CD4-positive, CD25-positive, alpha-beta regulatory T cell (primary cell): ENCODE measurements around the gene STAB2. TPM values are rescaled to one million over a fixed set of nuclear protein-coding genes. Genes with fewer than 3 reads are reported as not detected.
"Not testable (repeated sequence)": the region's sequence is repeated elsewhere in the genome, so short reads cannot be mapped to it uniquely, and the experiment has no call there.

Source experiments
- ATAC-seq, 2 donors: fragments of 150-1000 bp; cut with Tn5 transposase; one replicate each; pipeline ENCODE4 v1.10.0; 2021; ENCODE audit warnings: low read depth in 2 of 2, moderate number of reproducible peaks in 2 of 2, moderate library complexity in 1 of 2
- DNase-seq, 3 donors: peaks; one replicate each; pipeline versions ENCODE4 v3.0.0 to v3.0.0-alpha.2; 2012 to 2022; ENCODE audit warnings: mixed read lengths in 1 of 3
- H3K27ac ChIP-seq: one replicate; pipeline ENCODE4 v1.7.0; 2013; ENCODE audit warnings: mild to moderate bottlenecking, low read length; ENCODE audit not compliant: insufficient read depth, poor library complexity, severe bottlenecking
- H3K27me3 ChIP-seq: one replicate; pipeline ENCODE4 v1.7.0; 2013; ENCODE audit warnings: low read length; ENCODE audit not compliant: control insufficient read depth, insufficient read depth
- H3K36me3 ChIP-seq: one replicate; pipeline ENCODE4 v1.7.0; 2013; ENCODE audit warnings: mild to moderate bottlenecking, low read length, moderate library complexity; ENCODE audit not compliant: control insufficient read depth, insufficient read depth
- H3K4me1 ChIP-seq: 2 replicates; pipeline ENCODE4 v1.7.0; 2013; ENCODE audit warnings: mild to moderate bottlenecking, low read length; ENCODE audit not compliant: insufficient read depth, control insufficient read depth, poor library complexity, severe bottlenecking
- H3K4me3 ChIP-seq: one replicate; pipeline ENCODE4 v1.7.0; 2013; ENCODE audit warnings: low read depth, mild to moderate bottlenecking, low read length, moderate library complexity
- H3K9me3 ChIP-seq, 2 experiments: 1 replicate in 1 of 2; 2 replicates in 1 of 2; pipeline ENCODE4 v1.7.0; 2013; ENCODE audit warnings: low read length in 2 of 2, mild to moderate bottlenecking in 1 of 2, moderate library complexity in 1 of 2; ENCODE audit not compliant: control insufficient read depth in 2 of 2
- H3K27ac Mint-ChIP-seq, 3 donors: one replicate each; pipeline ENCODE4 v1.8.0; 2020 to 2022; ENCODE audit warnings: mild to moderate bottlenecking in 3 of 3, mixed read lengths in 3 of 3, moderate library complexity in 2 of 3
- H3K27me3 Mint-ChIP-seq: one replicate; pipeline ENCODE4 v1.8.0; 2022; ENCODE audit warnings: mild to moderate bottlenecking, mixed read lengths
- H3K36me3 Mint-ChIP-seq: one replicate; pipeline ENCODE4 v1.8.0; 2020; ENCODE audit warnings: mixed read lengths
- H3K4me1 Mint-ChIP-seq, 4 donors: one replicate each; pipeline ENCODE4 v1.8.0; 2020 to 2022; ENCODE audit warnings: mixed read lengths in 4 of 4, mild to moderate bottlenecking in 1 of 4
- H3K4me3 Mint-ChIP-seq, 4 donors: one replicate each; pipeline ENCODE4 v1.8.0; 2020 to 2022; ENCODE audit warnings: mild to moderate bottlenecking in 4 of 4, mixed read lengths in 4 of 4, moderate library complexity in 3 of 4
- H3K9me3 Mint-ChIP-seq, 7 donors: one replicate each; pipeline ENCODE4 v1.8.0; 2020 to 2022; ENCODE audit warnings: mixed read lengths in 7 of 7, mild to moderate bottlenecking in 3 of 7, moderate library complexity in 2 of 7
- polyA plus RNA-seq, 4 donors: library from polyadenylated mRNA; unstranded; fragments of 300-500 nt; fragmentation: Illumina TruSeq; gene quantifications; one replicate each; pipeline ENCODE4 v1.2.3, GENCODE V29; 2021
- total RNA-seq: library from RNA; stranded (reverse); gene quantifications from one replicate; pipeline ENCODE4 v1.2.3, GENCODE V29; 2022

STAB2 gene
- total and polyA plus RNA-seq, 5 donors from 2014 or later: not detected

DNA sequence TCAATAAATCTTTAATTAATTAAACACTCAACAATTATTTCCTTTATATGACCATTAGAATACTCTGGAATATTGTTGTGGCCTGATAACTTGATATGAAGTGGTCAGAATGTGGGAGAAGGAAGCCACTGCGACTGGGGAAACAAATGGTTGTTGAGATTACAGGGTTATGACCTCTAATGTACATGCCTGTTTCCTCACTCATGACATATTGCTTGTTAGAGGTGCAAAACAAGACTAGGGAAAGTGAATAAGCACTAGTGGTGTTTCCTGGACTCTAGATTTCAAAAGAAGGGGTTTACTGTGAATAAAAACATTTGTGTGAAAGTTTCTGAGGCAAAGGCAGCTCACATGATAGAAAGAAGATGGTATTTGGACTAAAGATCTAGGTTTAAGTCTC, 53.3 kb downstream of the STAB2 start:
- no peaks in the 10 kb centered on the region for H3K4me1 Mint-ChIP-seq
- H3K36me3 Mint-ChIP-seq: no peaks in the 10 kb centered on the region
- Histone ChIP-seq H3K27me3 (no peaks in the 10 kb centered on the region), H3K36me3 (no peaks in the 10 kb centered on the region), H3K9me3 (no peaks in the 10 kb centered on the region), H3K27ac (no peak overlapping the region), H3K4me1 (no peaks in the 10 kb centered on the region), H3K4me3 (no peak overlapping the region)
- no peak for DNase-seq
- ATAC-seq: no peak
- H3K27me3 Mint-ChIP-seq: no peaks in the 10 kb centered on the region
- peaks cover 0 to 7% (median 0%) of the 10 kb centered on the region in 7 donors for H3K9me3 Mint-ChIP-seq
- H3K4me3 Mint-ChIP-seq: no peak overlapping the region
- H3K27ac Mint-ChIP-seq: no peak overlapping the region

DNA sequence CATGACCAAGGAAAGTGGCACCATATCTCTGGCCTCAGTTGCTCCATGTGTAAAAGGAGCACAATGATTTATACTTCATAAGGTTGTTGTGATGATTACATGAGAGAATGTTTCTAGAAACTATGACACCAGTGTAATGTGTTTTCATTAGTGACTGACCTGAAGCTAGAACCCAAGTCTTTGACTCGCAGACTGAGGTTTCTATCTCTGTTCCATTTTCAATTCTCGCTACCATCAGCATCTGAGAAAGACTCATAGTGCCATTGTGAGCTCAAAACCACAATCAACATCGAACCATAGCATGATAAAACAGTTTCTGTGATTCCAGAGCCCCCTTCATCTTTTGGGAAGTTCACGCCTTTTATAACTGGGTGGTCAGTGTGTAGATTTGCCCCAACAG, 53.8 kb downstream of the STAB2 start:
- no peak overlapping the region for H3K27ac Mint-ChIP-seq
- no peaks in the 10 kb centered on the region for H3K4me1 Mint-ChIP-seq
- DNase-seq: no peak
- H3K4me1 ChIP-seq: no peaks in the 10 kb centered on the region
- no peaks in the 10 kb centered on the region for H3K27me3 Mint-ChIP-seq
- H3K4me3 ChIP-seq: no peak overlapping the region
- no peaks in the 10 kb centered on the region for H3K9me3 ChIP-seq
- H3K27ac ChIP-seq: no peak overlapping the region
- H3K27me3 ChIP-seq: no peaks in the 10 kb centered on the region
- no peaks in the 10 kb centered on the region for H3K36me3 Mint-ChIP-seq
- peaks cover 0 to 5% (median 0%) of the 10 kb centered on the region in 7 donors for H3K9me3 Mint-ChIP-seq
- ATAC-seq: no peak
- no peak overlapping the region for H3K4me3 Mint-ChIP-seq
- H3K36me3 ChIP-seq: no peaks in the 10 kb centered on the region

DNA sequence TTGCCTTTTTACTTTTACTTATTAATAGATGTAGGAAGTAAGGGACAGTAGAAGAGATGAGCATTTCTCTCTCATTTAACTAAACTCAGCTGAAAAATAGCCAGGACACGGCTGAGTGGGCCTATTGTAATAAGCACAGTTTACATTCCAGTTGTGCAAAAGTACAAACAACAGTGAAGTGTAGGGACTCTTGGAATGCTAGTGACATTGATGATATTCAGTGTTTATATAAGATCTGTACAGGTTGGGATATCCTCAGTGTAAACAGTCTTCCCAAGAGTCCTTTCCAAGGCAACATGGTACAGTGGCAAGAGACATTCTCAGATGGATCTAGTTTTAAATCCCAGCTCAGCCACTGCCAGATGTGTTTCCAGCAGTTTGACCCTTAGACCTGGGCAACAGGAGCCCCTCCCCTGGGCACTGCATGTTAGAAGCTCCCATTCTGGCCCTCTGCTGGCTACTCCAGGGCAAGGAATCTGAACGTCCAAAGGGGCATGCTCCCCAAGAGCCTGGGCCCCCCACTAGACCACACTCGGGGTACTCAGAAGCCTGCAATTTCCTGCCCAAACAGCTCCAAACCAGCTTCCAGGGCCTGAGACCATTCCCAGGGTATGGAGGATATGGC, 55.3 kb downstream of the STAB2 start:
- H3K4me3 Mint-ChIP-seq: no peak overlapping the region
- no peaks in the 10 kb centered on the region for H3K4me1 ChIP-seq
- no peaks in the 10 kb centered on the region for H3K9me3 ChIP-seq
- no peak overlapping the region for H3K27ac Mint-ChIP-seq
- ATAC-seq (no peak), DNase-seq (no peak)
- H3K4me3 ChIP-seq: no peak overlapping the region
- H3K36me3 ChIP-seq: no peaks in the 10 kb centered on the region
- H3K27me3 ChIP-seq: no peaks in the 10 kb centered on the region
- H3K27me3 Mint-ChIP-seq: peaks cover 5% of the 10 kb centered on the region
- H3K4me1 Mint-ChIP-seq: no peaks in the 10 kb centered on the region
- no peak overlapping the region for H3K27ac ChIP-seq
- H3K9me3 Mint-ChIP-seq: peaks cover 0 to 5% (median 0%) of the 10 kb centered on the region in 7 donors
- no peaks in the 10 kb centered on the region for H3K36me3 Mint-ChIP-seq

DNA sequence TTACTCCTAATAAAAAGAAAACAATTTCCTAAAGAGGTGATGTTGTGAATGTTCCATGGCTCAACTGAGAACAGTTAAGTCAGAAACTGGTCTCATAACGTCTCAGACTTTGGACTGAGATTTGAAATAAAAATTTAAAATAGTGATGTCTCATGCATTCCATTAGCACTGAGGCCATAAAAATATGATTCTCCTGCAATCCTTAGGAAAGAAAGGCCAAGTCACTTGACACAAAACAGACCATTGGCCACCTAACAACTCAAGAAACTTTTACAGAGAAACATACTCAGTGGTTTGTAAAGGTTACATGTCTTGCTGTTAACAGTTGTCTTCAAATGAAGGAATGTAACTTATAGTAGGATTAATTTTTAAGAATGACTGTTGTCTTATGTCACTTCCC, 58.1 kb downstream of the STAB2 start:
- Histone ChIP-seq H3K36me3 (no peaks in the 10 kb centered on the region), H3K27ac (no peak overlapping the region), H3K4me1 (no peaks in the 10 kb centered on the region), H3K9me3 (no peaks in the 10 kb centered on the region), H3K4me3 (no peak overlapping the region), H3K27me3 (no peaks in the 10 kb centered on the region)
- H3K4me3 Mint-ChIP-seq: no peak overlapping the region
- H3K36me3 Mint-ChIP-seq: no peaks in the 10 kb centered on the region
- peaks cover 0 to 4% (median 0%) of the 10 kb centered on the region in 7 donors for H3K9me3 Mint-ChIP-seq
- H3K27ac Mint-ChIP-seq: no peak overlapping the region
- DNase-seq: no peak
- H3K4me1 Mint-ChIP-seq: no peaks in the 10 kb centered on the region
- H3K27me3 Mint-ChIP-seq: peaks cover 5% of the 10 kb centered on the region
- no peak for ATAC-seq

DNA sequence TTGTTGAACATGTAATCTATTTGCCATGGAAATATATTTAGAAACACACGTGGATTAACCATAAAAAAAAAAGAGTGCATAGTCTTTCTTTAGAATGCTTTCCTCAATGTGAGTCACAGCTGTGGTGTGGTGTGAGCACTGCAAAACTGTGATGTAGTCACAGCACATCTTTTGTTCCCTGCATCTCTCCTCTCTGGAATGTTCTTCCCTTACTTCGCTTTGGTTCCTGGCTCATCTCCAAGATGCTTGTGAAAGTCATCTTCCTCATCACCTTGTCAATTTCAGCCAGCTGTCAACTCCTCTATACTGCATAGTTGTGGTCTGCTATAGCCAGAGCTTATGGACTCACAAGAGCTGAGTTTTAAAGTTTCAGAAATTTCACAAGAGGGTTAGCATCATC, 60.2 kb downstream of the STAB2 start:
- Histone ChIP-seq H3K27ac (no peak overlapping the region), H3K9me3 (no peaks in the 10 kb centered on the region), H3K27me3 (peaks cover 1% of the 10 kb centered on the region), H3K4me3 (no peak overlapping the region), H3K36me3 (no peaks in the 10 kb centered on the region), H3K4me1 (no peaks in the 10 kb centered on the region)
- Mint-ChIP-seq H3K27ac (no peak overlapping the region), H3K4me3 (no peak overlapping the region), H3K36me3 (no peaks in the 10 kb centered on the region), H3K9me3 (peaks cover 0 to 4% (median 0%) of the 10 kb centered on the region in 7 donors), H3K4me1 (no peaks in the 10 kb centered on the region), H3K27me3 (peaks cover 5% of the 10 kb centered on the region)
- ATAC-seq: no peak
- no peak for DNase-seq

DNA sequence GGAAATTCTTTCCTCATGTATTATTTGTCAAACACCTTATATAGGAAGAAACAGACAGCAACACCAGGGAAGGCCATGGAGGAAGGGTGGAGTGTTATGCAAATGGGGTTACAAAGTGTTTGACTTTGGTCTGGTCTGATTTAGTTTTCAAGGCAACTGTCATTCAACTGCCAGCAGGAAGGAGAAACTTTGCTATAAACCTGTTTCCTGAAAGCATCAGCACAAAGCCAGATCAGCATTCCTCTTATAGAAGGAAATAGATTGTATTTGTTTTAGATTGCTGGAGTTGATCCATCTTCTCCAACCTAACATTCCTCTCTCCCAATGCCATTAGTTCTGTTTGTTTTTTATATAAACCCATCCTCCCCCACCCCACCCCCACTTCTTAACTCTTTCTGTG, 65.7 kb downstream of the STAB2 start:
- Mint-ChIP-seq H3K27ac (no peak overlapping the region), H3K4me1 (no peaks in the 10 kb centered on the region), H3K4me3 (no peak overlapping the region), H3K36me3 (no peaks in the 10 kb centered on the region), H3K27me3 (peaks cover 9% of the 10 kb centered on the region), H3K9me3 (peaks cover 0 to 3% (median 1%) of the 10 kb centered on the region in 7 donors)
- Histone ChIP-seq H3K36me3 (no peaks in the 10 kb centered on the region), H3K27ac (no peak overlapping the region), H3K4me1 (no peaks in the 10 kb centered on the region), H3K9me3 (no peaks in the 10 kb centered on the region), H3K27me3 (peaks cover 3% of the 10 kb centered on the region), H3K4me3 (no peak overlapping the region)
- ATAC-seq: no peak
- no peak for DNase-seq

DNA sequence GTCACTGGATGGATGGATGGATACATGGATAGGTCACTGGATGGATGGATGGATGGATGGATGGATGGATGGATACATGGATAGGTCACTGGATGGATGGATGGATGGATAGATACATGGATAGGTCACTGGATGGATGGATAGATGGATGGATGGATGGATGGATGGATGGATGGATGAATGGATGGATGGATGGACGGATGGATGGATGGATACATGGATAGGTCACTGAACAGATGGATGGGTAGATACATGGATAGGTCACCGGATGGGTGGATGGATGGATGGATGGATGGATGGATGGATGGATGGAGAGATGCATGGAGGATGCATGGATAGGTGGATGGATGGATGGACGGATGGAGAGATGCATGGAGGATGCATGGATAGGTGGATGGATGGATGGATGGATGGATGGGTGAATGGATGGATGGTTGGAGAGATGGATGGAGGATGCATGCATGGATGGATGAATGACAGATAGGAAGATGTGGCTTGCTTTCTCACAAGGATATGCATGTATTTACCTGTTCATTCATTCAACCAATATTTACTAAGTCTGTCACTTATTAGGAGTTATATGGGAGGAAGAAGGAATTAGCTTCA, 66.6 kb downstream of the STAB2 start:
- H3K9me3 Mint-ChIP-seq, H3K27ac Mint-ChIP-seq, H3K4me3 Mint-ChIP-seq: not testable (repeated sequence)

DNA sequence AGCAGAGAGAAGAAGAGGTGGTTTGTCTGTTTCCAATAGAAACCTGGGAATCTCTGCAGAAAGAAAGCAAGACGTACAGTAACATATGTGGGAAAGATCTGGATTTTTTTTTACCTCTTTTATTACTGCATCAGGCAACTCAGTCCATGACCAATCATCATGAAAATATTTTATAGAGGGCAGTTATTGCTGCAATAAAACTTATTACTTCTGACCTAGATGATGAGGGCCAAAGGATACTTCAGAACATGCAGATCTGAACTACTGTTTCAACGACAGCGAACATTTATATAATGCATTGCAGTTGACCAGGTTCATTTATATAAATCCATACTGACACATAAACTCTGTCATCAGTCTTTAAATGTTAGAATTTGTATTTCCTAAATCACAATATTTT, 67.7 kb downstream of the STAB2 start:
- Histone ChIP-seq H3K36me3 (no peaks in the 10 kb centered on the region), H3K9me3 (no peaks in the 10 kb centered on the region), H3K27me3 (peaks cover 5% of the 10 kb centered on the region), H3K27ac (no peak overlapping the region), H3K4me3 (no peak overlapping the region), H3K4me1 (no peaks in the 10 kb centered on the region)
- no peaks in the 10 kb centered on the region for H3K36me3 Mint-ChIP-seq
- H3K4me1 Mint-ChIP-seq: peaks cover 0 to 3% (median 0%) of the 10 kb centered on the region in 4 donors
- no peak overlapping the region for H3K27ac Mint-ChIP-seq
- ATAC-seq (no peak), DNase-seq (no peak)
- H3K27me3 Mint-ChIP-seq: peaks cover 9% of the 10 kb centered on the region
- no peak overlapping the region for H3K4me3 Mint-ChIP-seq
- H3K9me3 Mint-ChIP-seq: peaks cover 0 to 3% (median 1%) of the 10 kb centered on the region in 7 donors

More for the DNA sequence above, 66.6 kb downstream of the STAB2 start:
- H3K27me3 ChIP-seq, DNase-seq, H3K4me3 ChIP-seq, H3K9me3 ChIP-seq, H3K36me3 Mint-ChIP-seq, H3K36me3 ChIP-seq, H3K27me3 Mint-ChIP-seq, ATAC-seq, H3K27ac ChIP-seq, H3K4me1 Mint-ChIP-seq, H3K4me1 ChIP-seq: not testable (repeated sequence)
